Measurements from ENCODE around the gene TRIM16. TPM values are rescaled to one million over a fixed set of nuclear protein-coding genes. Genes with fewer than 3 reads are reported as not detected.
"Not testable (repeated sequence)": the region's sequence is repeated elsewhere in the genome, so short reads cannot be mapped to it uniquely, and the experiment has no call there.

The TRIM16 gene
- total and polyA plus RNA-seq, 2 of the 4 experiments (the other 2 are of a cell fraction), result 22.3 to 52.5 TPM

GRCh38 chr17:15699413-15699924 is 15.4 kb upstream of the TRIM16 start, which contains the start of gene ZNF286A:
TSS of gene ZNF286A (plus strand) at chr17:15699752. CDS start at chr17:15700330, 578 bp downstream.
- intact Hi-C loops (cut with micrococcal nuclease); CTCF ChIA-PET: not testable (repeated sequence)
- 0% methylated on average over 10 of the region's 44 CpGs; no CpG with 5 or more reads in 1 of the 2 experiments for WGBS, 2 experiments (ENCODE audit: extremely low coverage in 2 of 2, insufficient read length in 1 of 2)

GRCh38 chr17:15698967-15699366 is 14.9 kb upstream of the TRIM16 start:
- H3K36me3 ChIP-seq (ENCODE audit: control insufficient read depth, insufficient read depth, low read length); H3K9me1 ChIP-seq (ENCODE audit: insufficient read depth, low read length); H2BK20ac ChIP-seq (ENCODE audit: low read depth, low read length); H3K14ac ChIP-seq (replicated peaks; ENCODE audit: low read depth, low read length); dilution Hi-C loops (cut with HindIII; ENCODE audit: low sequenced_read_pairs, unreplicated experiment); DNase-seq; H2AFZ ChIP-seq (replicated peaks; ENCODE audit: low read length, poor library complexity); H3K27me3 ChIP-seq (ENCODE audit: control insufficient read depth, insufficient read depth, low read length); H2BK5ac ChIP-seq (ENCODE audit: low read depth, low read length, poor library complexity, severe bottlenecking); POLR2A ChIA-PET (ENCODE audit: unreplicated experiment); CTCF ChIA-PET; H4K5ac ChIP-seq (ENCODE audit: low read depth, low read length); H4K20me1 ChIP-seq (ENCODE audit: insufficient read depth, low read length); BruUV-seq (replicated peaks); H2BK120ac ChIP-seq (ENCODE audit: low read depth, low read length); H3K79me1 ChIP-seq (ENCODE audit: low read depth in 1 of 2, low read length in 2 of 2); in situ Hi-C loops (cut with MboI; ENCODE audit: low sequenced_read_pairs); H2BK15ac ChIP-seq (ENCODE audit: low read depth, low read length); H4K91ac ChIP-seq (ENCODE audit: insufficient read depth, low read depth, low read length); H3K4me1 ChIP-seq (ENCODE audit: control insufficient read depth, insufficient read depth, low read length); H2AK5ac ChIP-seq (ENCODE audit: low read depth, low read length); H3K4ac ChIP-seq (ENCODE audit: low read depth, low read length); H3K9me3 ChIP-seq (ENCODE audit: control insufficient read depth, insufficient read depth, low read length); H2AK9ac ChIP-seq (replicated peaks; ENCODE audit: low read depth, low read length, poor library complexity); intact Hi-C loops (cut with micrococcal nuclease); H3K18ac ChIP-seq (ENCODE audit: low read depth, low read length): not testable (repeated sequence)
- Histone ChIP-seq H3K4me2 (ENCODE audit: low read depth, low read length) (peak overlapping the region; percentile 32; the same call in 1 of the 2 replicates), H3K23ac (ENCODE audit: low read depth, low read length) (0 out of 2 replicates have a peak overlapping the region, but pooled peaks have one; percentile 38), H3K56ac (ENCODE audit: extremely low read depth, insufficient read depth, low read length) (0 out of 2 replicates have a peak overlapping the region, but pooled peaks have one; percentile 41), H3K27ac (ENCODE audit: insufficient read depth, low read length) (peak overlapping the region; percentile 64), H4K8ac (ENCODE audit: low read depth in 2 of 2, low read length in 2 of 2) (peak overlapping the region in 1 of 2 experiments; percentile 74; a peak in 3 of 4 replicates), H3K4me3 (ENCODE audit: insufficient read depth, low read depth, low read length) (peak overlapping the region; percentile 36; the same call in 1 of the 2 replicates), H3K9ac (ENCODE audit: low read depth, low read length) (peak overlapping the region; percentile 69)
- peak; percentile 6 for ATAC-seq (ENCODE audit: low read depth)
- WGBS, 2 experiments (ENCODE audit: extremely low coverage in 2 of 2, insufficient read length in 1 of 2), result no CpG with 5 or more reads among the region's 3 CpGs

More at GRCh38 chr17:15699413-15699924, 15.4 kb upstream of the TRIM16 start, which contains the start of gene ZNF286A:
- H3K4ac ChIP-seq (ENCODE audit: low read depth, low read length), result peak within 1 kb of the TSS; percentile 40; the same call in 1 of the 2 replicates
- H3K9me1 ChIP-seq (ENCODE audit: insufficient read depth, low read length); dilution Hi-C loops (cut with HindIII; ENCODE audit: low sequenced_read_pairs, unreplicated experiment); H2AK9ac ChIP-seq (replicated peaks; ENCODE audit: low read depth, low read length, poor library complexity); in situ Hi-C loops (cut with MboI; ENCODE audit: low sequenced_read_pairs); H2BK15ac ChIP-seq (ENCODE audit: low read depth, low read length); H2BK120ac ChIP-seq (ENCODE audit: low read depth, low read length); H4K91ac ChIP-seq (ENCODE audit: insufficient read depth, low read depth, low read length); H4K5ac ChIP-seq (ENCODE audit: low read depth, low read length); H2AK5ac ChIP-seq (ENCODE audit: low read depth, low read length); H2BK20ac ChIP-seq (ENCODE audit: low read depth, low read length); H3K14ac ChIP-seq (replicated peaks; ENCODE audit: low read depth, low read length); H4K20me1 ChIP-seq (ENCODE audit: insufficient read depth, low read length); BruUV-seq (replicated peaks); H3K4me1 ChIP-seq (ENCODE audit: control insufficient read depth, insufficient read depth, low read length); H3K9me3 ChIP-seq (ENCODE audit: control insufficient read depth, insufficient read depth, low read length); POLR2A ChIA-PET (ENCODE audit: unreplicated experiment); H3K27me3 ChIP-seq (ENCODE audit: control insufficient read depth, insufficient read depth, low read length); H3K79me1 ChIP-seq (ENCODE audit: low read depth in 1 of 2, low read length in 2 of 2); H3K18ac ChIP-seq (ENCODE audit: low read depth, low read length): not testable (repeated sequence)
- peak within 1 kb of the TSS in 1 of 2 experiments; percentile 74; a peak in 3 of 4 replicates for H4K8ac ChIP-seq (ENCODE audit: low read depth in 2 of 2, low read length in 2 of 2)
- H3K27ac ChIP-seq (ENCODE audit: insufficient read depth, low read length), result peak within 1 kb of the TSS; percentile 64
- H3K4me3 ChIP-seq (ENCODE audit: insufficient read depth, low read depth, low read length), result peak within 1 kb of the TSS; percentile 47
- peak within 1 kb of the TSS; percentile 49 for H2BK5ac ChIP-seq (ENCODE audit: low read depth, low read length, poor library complexity, severe bottlenecking)
- DNase-seq (peak; percentile 98), ATAC-seq (ENCODE audit: low read depth) (peak; percentile 97)
- H2AFZ ChIP-seq (replicated peaks; ENCODE audit: low read length, poor library complexity), result peak within 1 kb of the TSS; percentile 51
- peaks cover 11% of the 10 kb centered on the region; the same call in 1 of the 2 replicates for H3K36me3 ChIP-seq (ENCODE audit: control insufficient read depth, insufficient read depth, low read length)
- H3K23ac ChIP-seq (ENCODE audit: low read depth, low read length), result 0 out of 2 replicates have a peak within 1 kb of the TSS, but pooled peaks have one; percentile 38
- peak within 1 kb of the TSS; percentile 69 for H3K9ac ChIP-seq (ENCODE audit: low read depth, low read length)
- peak within 1 kb of the TSS; percentile 86 for H3K4me2 ChIP-seq (ENCODE audit: low read depth, low read length)
- peak; percentile 48; the same call in 1 of the 2 replicates for TF ChIP-seq MAZ (IDR thresholded peaks at IDR 0.05; ENCODE audit: borderline replicate concordance, low read depth, low read length)
- 0 out of 2 replicates have a peak, but pooled peaks have one; percentile 23 for TF ChIP-seq MXI1 (IDR thresholded peaks at IDR 0.05; ENCODE audit: borderline replicate concordance, low read depth, low read length)
- TF ChIP-seq, protein P1, sequence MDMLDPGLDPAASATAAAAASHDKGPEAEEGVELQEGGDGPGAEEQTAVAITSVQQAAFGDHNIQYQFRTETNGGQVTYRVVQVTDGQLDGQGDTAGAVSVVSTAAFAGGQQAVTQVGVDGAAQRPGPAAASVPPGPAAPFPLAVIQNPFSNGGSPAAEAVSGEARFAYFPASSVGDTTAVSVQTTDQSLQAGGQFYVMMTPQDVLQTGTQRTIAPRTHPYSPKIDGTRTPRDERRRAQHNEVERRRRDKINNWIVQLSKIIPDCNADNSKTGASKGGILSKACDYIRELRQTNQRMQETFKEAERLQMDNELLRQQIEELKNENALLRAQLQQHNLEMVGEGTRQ (IDR thresholded peaks at IDR 0.05; ENCODE audit: low read depth, low read length), result peak; percentile 65
- peak; percentile 59 for TF ChIP-seq POLR2A (IDR thresholded peaks at IDR 0.05; ENCODE audit: low read depth, low read length)
- H3K56ac ChIP-seq (ENCODE audit: extremely low read depth, insufficient read depth, low read length), result peak within 1 kb of the TSS; percentile 41; the same call in 1 of the 2 replicates

Measured in IMR-90 (cell line).